ENCODE measurements around the gene RNF207. TPM values are rescaled to one million over a fixed set of nuclear protein-coding genes. Genes with fewer than 3 reads are reported as not detected.

RNF207 gene
- total RNA-seq, 1 donor from 2014 or later, result 20.1 TPM

DNA sequence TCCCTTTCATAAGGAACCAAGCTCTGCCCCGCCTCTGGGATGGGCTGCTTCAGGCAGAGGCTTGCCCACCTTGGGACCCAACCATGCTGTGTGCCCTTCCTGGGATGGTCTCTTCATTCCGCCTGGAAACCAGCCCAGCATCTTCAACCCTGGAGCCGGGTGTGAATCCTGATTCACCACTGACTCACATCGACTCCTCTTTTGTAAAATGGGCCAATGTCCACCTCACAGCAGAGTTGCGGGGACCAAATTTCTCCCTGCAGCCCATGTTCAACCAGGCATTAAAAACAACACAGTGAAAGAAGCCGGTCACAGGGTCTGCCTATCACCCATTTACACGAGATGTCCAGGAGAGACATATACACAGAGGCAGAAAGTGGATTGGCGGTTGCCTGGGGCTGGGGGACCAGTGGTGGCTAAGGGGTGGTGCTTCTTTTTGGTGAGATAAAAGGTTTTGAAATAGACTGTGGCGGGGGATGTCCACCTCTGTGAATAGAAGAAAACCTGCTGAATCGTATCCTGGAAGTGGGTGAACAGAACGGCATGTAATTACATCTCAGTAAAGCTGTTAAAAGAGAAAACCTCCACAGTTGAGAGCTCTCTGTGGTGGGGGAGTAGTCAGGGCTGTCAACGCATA is 61.9 kb downstream of the RNF207 start:
- Histone ChIP-seq H3K27me3 (ENCODE audit: control insufficient read depth, insufficient read depth, low read length) (no peaks in the 10 kb centered on the region), H3K4me3 (ENCODE audit: low read depth, low read length) (no peak overlapping the region), H3K36me3 (ENCODE audit: control insufficient read depth, insufficient read depth, low read length) (no peaks in the 10 kb centered on the region)
- DNase-seq (ENCODE audit: low read depth), result no peak
- TF ChIP-seq CTCF (IDR thresholded peaks at IDR 0.05; ENCODE audit: insufficient read depth, low read length, poor library complexity, severe bottlenecking), result no peak

GRCh38 chr1:6268415-6268814 is 62.5 kb downstream of the RNF207 start:
- no peak for DNase-seq (ENCODE audit: low read depth)
- H3K27me3 ChIP-seq (ENCODE audit: control insufficient read depth, insufficient read depth, low read length), result no peaks in the 10 kb centered on the region
- H3K4me3 ChIP-seq (ENCODE audit: low read depth, low read length), result no peak overlapping the region
- TF ChIP-seq CTCF (IDR thresholded peaks at IDR 0.05; ENCODE audit: insufficient read depth, low read length, poor library complexity, severe bottlenecking), result peak; percentile 31
- H3K36me3 ChIP-seq (ENCODE audit: control insufficient read depth, insufficient read depth, low read length), result no peaks in the 10 kb centered on the region

- no peaks in the 10 kb centered on the region for H3K36me3 ChIP-seq (ENCODE audit: control insufficient read depth, insufficient read depth, low read length)
- no peaks in the 10 kb centered on the region for H3K27me3 ChIP-seq (ENCODE audit: control insufficient read depth, insufficient read depth, low read length)
- H3K4me3 ChIP-seq (ENCODE audit: low read depth, low read length), result no peak overlapping the region
- TF ChIP-seq CTCF (IDR thresholded peaks at IDR 0.05; ENCODE audit: insufficient read depth, low read length, poor library complexity, severe bottlenecking), result no peak
- no peak for DNase-seq (ENCODE audit: low read depth)
Measured at GRCh38 chr1:6269296-6269695, 63.4 kb downstream of the RNF207 start.

DNA sequence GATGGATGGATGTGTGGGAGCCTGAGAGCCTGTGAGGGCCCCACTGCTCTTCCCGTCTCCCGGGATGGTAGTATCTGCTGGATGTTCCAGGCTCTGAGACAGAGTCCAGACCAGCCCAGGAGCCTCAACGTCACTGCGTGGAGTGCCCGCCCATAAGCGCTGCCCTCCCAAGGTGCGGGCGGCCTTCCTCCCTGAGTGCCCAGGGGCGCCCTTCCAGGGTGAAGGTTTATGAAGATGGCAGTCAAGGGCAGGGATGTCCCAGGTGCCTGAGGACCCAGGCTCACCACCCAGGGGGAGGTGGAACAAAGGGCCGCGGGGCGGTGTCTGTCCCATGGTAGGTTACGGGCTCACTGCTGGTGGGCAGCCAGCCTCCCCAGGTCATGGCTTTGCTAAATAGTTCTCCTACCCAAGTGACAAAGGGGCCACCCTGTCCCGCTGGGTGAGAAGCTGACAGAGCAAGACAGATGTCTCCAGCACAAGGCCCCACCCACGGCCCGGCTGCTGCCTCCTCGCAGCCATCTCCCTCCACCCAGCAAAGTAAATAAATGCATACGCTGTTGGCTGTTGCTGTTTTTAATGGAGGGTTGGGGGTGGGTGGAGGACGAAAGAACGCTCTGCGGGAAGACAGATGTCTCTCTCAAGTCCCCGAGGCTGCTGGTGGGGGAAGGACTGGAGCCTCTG is 63.9 kb downstream of the RNF207 start:
- no peak overlapping the region for H3K4me3 ChIP-seq (ENCODE audit: low read depth, low read length)
- DNase-seq (ENCODE audit: low read depth), result no peak
- H3K27me3 ChIP-seq (ENCODE audit: control insufficient read depth, insufficient read depth, low read length), result no peaks in the 10 kb centered on the region
- no peaks in the 10 kb centered on the region for H3K36me3 ChIP-seq (ENCODE audit: control insufficient read depth, insufficient read depth, low read length)
- TF ChIP-seq CTCF (IDR thresholded peaks at IDR 0.05; ENCODE audit: insufficient read depth, low read length, poor library complexity, severe bottlenecking), result no peak

DNA sequence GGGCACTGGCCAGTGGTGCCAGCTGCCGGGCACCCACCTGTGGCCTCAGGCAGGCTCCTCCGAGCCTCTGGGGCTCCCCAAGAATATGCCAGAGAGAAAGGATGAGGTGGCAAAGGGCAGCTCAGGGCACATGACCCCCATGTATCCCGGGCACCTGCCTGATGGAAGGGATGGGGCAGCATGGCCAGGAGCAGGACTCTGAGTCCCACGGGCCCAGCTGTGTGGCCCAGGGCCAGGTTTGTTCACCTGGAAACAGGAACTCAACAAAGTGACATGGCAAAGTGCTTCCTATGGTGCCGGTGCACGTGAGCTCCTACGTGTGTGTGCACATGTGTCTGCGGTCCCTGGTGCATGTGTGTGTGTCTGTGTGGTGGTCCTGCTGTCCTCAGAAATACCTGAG is 64.5 kb downstream of the RNF207 start:
- no peak overlapping the region for H3K4me3 ChIP-seq (ENCODE audit: low read depth, low read length)
- DNase-seq (ENCODE audit: low read depth), result no peak
- H3K36me3 ChIP-seq (ENCODE audit: control insufficient read depth, insufficient read depth, low read length), result no peaks in the 10 kb centered on the region
- no peak for TF ChIP-seq CTCF (IDR thresholded peaks at IDR 0.05; ENCODE audit: insufficient read depth, low read length, poor library complexity, severe bottlenecking)
- no peaks in the 10 kb centered on the region for H3K27me3 ChIP-seq (ENCODE audit: control insufficient read depth, insufficient read depth, low read length)

Other genes with a start within 250 kb of the RNF207 start
- 6.6 TPM in 2 replicates for gene NPHP4, start 213.7 kb upstream of the RNF207 start, total RNA-seq
- 1.6 and 2.7 TPM in 2 replicates for gene KCNAB2, start 160.2 kb upstream of the RNF207 start, total RNA-seq
- under 0.01 and 0.08 TPM in 2 replicates for gene CHD5, start 25.8 kb upstream of the RNF207 start, total RNA-seq
- gene RPL22, start 6.5 kb upstream of the RNF207 start, total RNA-seq, result 193 and 205 TPM in 2 replicates
- gene ICMT, start 29.8 kb downstream of the RNF207 start, total RNA-seq, result 67.1 and 68.0 TPM in 2 replicates
- gene HES3, start 38.1 kb downstream of the RNF207 start, total RNA-seq, result not detected in 2 replicates
- gene GPR153, start 55.0 kb downstream of the RNF207 start, total RNA-seq, result 11.4 and 12.3 TPM in 2 replicates
- gene ACOT7, start 187.6 kb downstream of the RNF207 start, total RNA-seq, result 75.6 and 79.8 TPM in 2 replicates
- 15.9 and 27.8 TPM in 2 replicates for gene HES2, start 213.8 kb downstream of the RNF207 start, total RNA-seq
- 2.7 TPM in 2 replicates for gene ESPN, start 218.7 kb downstream of the RNF207 start, total RNA-seq

All from kidney epithelial cell (primary cell).